ENCODE data around the gene PFKM.

The PFKM gene

DNA sequence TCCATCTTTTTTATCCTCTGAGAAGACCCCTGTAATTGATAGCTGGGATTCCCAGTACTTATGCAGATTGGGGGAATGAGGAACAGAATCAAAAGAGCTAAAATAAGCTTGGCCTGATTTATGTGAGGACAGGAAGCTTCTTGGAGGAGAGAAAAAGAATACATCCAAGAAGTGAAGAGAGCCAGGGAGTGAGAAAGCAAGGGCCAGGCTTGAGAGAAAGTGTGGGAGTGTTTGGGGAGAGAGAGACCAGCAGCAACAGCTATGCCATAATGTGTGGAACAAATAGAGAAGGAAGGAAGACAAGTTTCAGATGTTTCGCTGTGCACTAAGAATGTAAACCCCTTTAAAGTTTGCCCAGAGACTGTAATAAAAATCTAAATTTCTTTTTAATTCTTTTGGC, 60.3 kb downstream of the PFKM start:
- TF ChIP-seq CTCF (conservative IDR thresholded peaks at IDR 0.05; ENCODE audit: low read depth, low read length), result no peak
- DNase-seq (ENCODE audit: low read depth), result no peak
- H3K4me3 ChIP-seq (ENCODE audit: low read depth, low read length), result no peak overlapping the region

GRCh38 chr12:48180424-48180823, 61.3 kb downstream of the PFKM start:
- H3K4me3 ChIP-seq (ENCODE audit: low read depth, low read length), result no peak overlapping the region
- DNase-seq (ENCODE audit: low read depth), result no peak
- no peak for TF ChIP-seq CTCF (conservative IDR thresholded peaks at IDR 0.05; ENCODE audit: low read depth, low read length)

GRCh38 chr12:48180857-48181495, 61.8 kb downstream of the PFKM start:
- no peak overlapping the region for H3K4me3 ChIP-seq (ENCODE audit: low read depth, low read length)
- DNase-seq (ENCODE audit: low read depth), result no peak

GRCh38 chr12:48182631-48183030, 63.5 kb downstream of the PFKM start:
- no peak for TF ChIP-seq CTCF (conservative IDR thresholded peaks at IDR 0.05; ENCODE audit: low read depth, low read length)
- peak overlapping the region; percentile 61 for H3K4me3 ChIP-seq (ENCODE audit: low read depth, low read length)
- no peak for DNase-seq (ENCODE audit: low read depth)

More at GRCh38 chr12:48180857-48181495, 61.8 kb downstream of the PFKM start:
- TF ChIP-seq CTCF (conservative IDR thresholded peaks at IDR 0.05; ENCODE audit: low read depth, low read length), result no peak

GRCh38 chr12:48183091-48183875, 64.1 kb downstream of the PFKM start, which contains the start of gene CCDC184:
TSS of gene CCDC184 (plus strand) at chr12:48183644. CDS start at chr12:48184123, 479 bp downstream.
- H3K4me3 ChIP-seq (ENCODE audit: low read depth, low read length), result peak within 1 kb of the TSS; percentile 61
- peak; percentile 66 for DNase-seq (ENCODE audit: low read depth)
- TF ChIP-seq CTCF (conservative IDR thresholded peaks at IDR 0.05; ENCODE audit: low read depth, low read length), result peak; percentile 47

DNA sequence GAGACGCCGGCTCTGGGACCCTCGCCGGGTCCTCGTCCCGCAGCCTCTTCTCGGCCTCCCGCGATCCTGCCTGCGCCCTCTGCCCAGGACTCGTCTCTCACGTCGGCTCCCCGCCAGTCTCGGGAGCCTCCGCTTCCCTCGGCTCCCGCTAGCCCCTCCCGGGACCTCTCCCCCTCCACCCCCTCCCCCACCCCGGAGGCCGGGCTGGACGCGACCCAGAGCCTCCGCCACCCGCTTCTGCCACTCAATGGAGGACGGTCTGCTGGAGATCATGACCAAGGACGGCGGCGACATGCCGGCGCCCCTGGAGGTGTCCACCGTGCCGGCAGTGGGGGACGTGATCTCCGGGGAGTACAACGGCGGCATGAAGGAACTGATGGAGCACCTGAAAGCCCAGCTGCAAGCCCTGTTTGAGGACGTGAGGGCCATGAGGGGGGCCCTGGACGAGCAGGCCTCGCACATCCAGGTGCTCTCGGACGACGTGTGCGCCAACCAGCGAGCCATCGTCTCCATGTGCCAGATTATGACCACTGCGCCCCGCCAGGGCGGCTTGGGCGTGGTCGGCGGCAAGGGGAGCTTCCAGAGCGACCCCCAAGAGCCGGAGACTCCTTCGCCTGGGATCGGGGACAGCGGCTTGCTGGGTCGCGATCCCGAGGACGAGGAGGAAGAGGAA, 64.8 kb downstream of the PFKM start:
- no peak for TF ChIP-seq CTCF (conservative IDR thresholded peaks at IDR 0.05; ENCODE audit: low read depth, low read length)
- H3K4me3 ChIP-seq (ENCODE audit: low read depth, low read length), result peak overlapping the region; percentile 61
- no peak for DNase-seq (ENCODE audit: low read depth)

Data from choroid plexus epithelial cell (primary cell).